Endodermal cell (in vitro differentiated cells): Measurements from ENCODE around the gene VEGFA. TPM values are rescaled to one million over a fixed set of nuclear protein-coding genes. Genes with fewer than 3 reads are reported as not detected.
A peak's percentile ranks its signal among the peaks of the same experiment; 100 is the strongest.

Experiments
- DNase-seq: peaks from one replicate; pipeline ENCODE4 v3.0.0-alpha.2; 2017
- H3K27ac ChIP-seq: 2 replicates; pipeline ENCODE4 v1.5.1; 2013; ENCODE audit warnings: mild to moderate bottlenecking, low read depth, low read length, moderate library complexity
- H3K27me3 ChIP-seq: 2 replicates; pipeline ENCODE4 v1.6.1; 2013; ENCODE audit warnings: mild to moderate bottlenecking, low read length, moderate library complexity; ENCODE audit not compliant: insufficient read depth, control insufficient read depth, poor library complexity, severe bottlenecking
- H3K36me3 ChIP-seq: 2 replicates; pipeline ENCODE4 v1.7.0; 2013; ENCODE audit warnings: mild to moderate bottlenecking, low read length, moderate library complexity; ENCODE audit not compliant: control insufficient read depth, insufficient read depth
- H3K4me1 ChIP-seq: one replicate; pipeline ENCODE4 v1.7.0; 2013; ENCODE audit warnings: low read length; ENCODE audit not compliant: control insufficient read depth, insufficient read depth
- H3K4me3 ChIP-seq: 2 replicates; pipeline ENCODE4 v1.5.1; 2013; ENCODE audit warnings: mild to moderate bottlenecking, low read length, moderate library complexity
- H3K9ac ChIP-seq: 2 replicates; pipeline ENCODE4 v1.6.1; 2013; ENCODE audit warnings: mild to moderate bottlenecking, low read length, moderate library complexity; ENCODE audit not compliant: poor library complexity, severe bottlenecking; ENCODE audit errors: extremely low read depth
- H3K9me3 ChIP-seq: 2 replicates; pipeline ENCODE4 v1.6.1; 2013; ENCODE audit warnings: mild to moderate bottlenecking, low read length, moderate library complexity; ENCODE audit not compliant: control insufficient read depth
- H3K27ac Mint-ChIP-seq: 2 replicates; pipeline ENCODE4 v1.8.0; 2020; ENCODE audit warnings: mixed read lengths
- H3K27me3 Mint-ChIP-seq: 2 replicates; pipeline ENCODE4 v1.8.0; 2021; ENCODE audit warnings: mild to moderate bottlenecking, mixed read lengths; ENCODE audit not compliant: insufficient read depth
- H3K36me3 Mint-ChIP-seq: 2 replicates; pipeline ENCODE4 v1.8.0; 2020; ENCODE audit warnings: low read depth, mixed read lengths
- H3K4me1 Mint-ChIP-seq: 2 replicates; pipeline ENCODE4 v1.8.0; 2020; ENCODE audit warnings: mixed read lengths
- H3K4me3 Mint-ChIP-seq: 2 replicates; pipeline ENCODE4 v1.8.0; 2020; ENCODE audit warnings: mild to moderate bottlenecking, moderate library complexity, mixed read lengths
- H3K9me3 Mint-ChIP-seq: 2 replicates; pipeline ENCODE4 v1.8.0; 2020; ENCODE audit warnings: mild to moderate bottlenecking, mixed read lengths
- WGBS, 2 experiments: methylation state at CpG; one replicate each; pipeline versions ENCODE4 v1.1.5 to v1.1.7; 2013; ENCODE audit warnings: missing lambda C conversion rate in 2 of 2, mixed read lengths in 1 of 2; ENCODE audit not compliant: insufficient coverage in 1 of 2, insufficient read length in 1 of 2; 5-methylcytosine and 5-hydroxymethylcytosine counted together
- total RNA-seq, 2 donors: library from RNA; stranded (reverse); fragmentation: NEBNext Ultra II Directional in 1 of 2; extraction: Animal tissue kit (Norgen Biotek cat#: 25700) in 1 of 2; gene quantifications; 2 replicates in 1 of 2; 3 replicates in 1 of 2; pipeline ENCODE4 v1.2.1, GENCODE V29; 2021
- TF ChIP-seq, protein P1 (sequence below): fragments of 200-600 bp; sonication (generic); conservative IDR thresholded peaks from 2 replicates; pipeline ENCODE4 v1.5.0; 2021; ENCODE audit warnings: antibody characterized with exemption, mild to moderate bottlenecking

The VEGFA gene
- total RNA-seq, 2 donors from 2014 or later: 163 to 254 TPM

DNA sequence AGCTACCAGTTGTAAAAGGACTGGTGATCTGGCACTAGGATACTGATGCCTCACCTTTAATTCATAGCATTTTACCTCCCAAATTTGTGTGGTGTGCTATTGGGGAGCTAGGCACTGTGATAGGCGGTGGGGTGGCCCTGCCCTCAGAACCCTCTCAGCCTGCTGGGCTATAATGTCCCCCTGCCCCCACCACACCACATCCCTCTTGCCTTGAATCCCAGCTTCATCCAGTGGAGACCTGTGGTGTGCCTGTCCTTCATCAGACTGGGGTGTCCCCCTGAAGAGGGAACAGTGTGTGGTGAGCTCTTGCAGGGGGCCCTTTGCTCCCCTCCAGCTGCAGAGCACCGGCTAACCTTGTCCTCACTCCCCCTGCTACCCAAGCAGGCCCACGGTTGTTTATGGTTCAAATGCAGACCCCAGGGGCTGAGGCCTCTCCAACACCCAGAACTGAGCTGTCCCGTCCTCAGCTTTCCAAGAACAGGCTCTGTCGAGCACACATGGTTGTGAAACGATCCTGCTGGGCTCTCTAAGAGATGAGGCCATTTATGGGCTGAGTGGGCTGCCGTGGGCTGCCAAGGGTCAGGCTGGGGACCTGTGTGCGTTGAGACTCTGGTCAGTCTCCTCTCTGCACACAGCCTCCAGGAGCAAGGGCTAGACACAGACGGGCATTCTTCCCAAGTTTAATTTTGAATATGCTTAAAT is 26.9 kb upstream of the VEGFA start:
- Histone ChIP-seq H3K36me3 (no peaks in the 10 kb centered on the region), H3K9me3 (no peaks in the 10 kb centered on the region), H3K4me1 (peaks cover 24% of the 10 kb centered on the region), H3K27ac (no peak overlapping the region), H3K4me3 (no peak overlapping the region), H3K9ac (no peak overlapping the region), H3K27me3 (no peaks in the 10 kb centered on the region)
- H3K27me3 Mint-ChIP-seq: no peaks in the 10 kb centered on the region
- no peaks in the 10 kb centered on the region for H3K9me3 Mint-ChIP-seq
- H3K4me1 Mint-ChIP-seq: peaks cover 38% of the 10 kb centered on the region
- peak; percentile 39 for DNase-seq
- WGBS, 2 experiments: 86 to 89% methylated on average over 8 of the region's 9 CpGs
- H3K27ac Mint-ChIP-seq: no peak overlapping the region
- TF ChIP-seq, protein P1, sequence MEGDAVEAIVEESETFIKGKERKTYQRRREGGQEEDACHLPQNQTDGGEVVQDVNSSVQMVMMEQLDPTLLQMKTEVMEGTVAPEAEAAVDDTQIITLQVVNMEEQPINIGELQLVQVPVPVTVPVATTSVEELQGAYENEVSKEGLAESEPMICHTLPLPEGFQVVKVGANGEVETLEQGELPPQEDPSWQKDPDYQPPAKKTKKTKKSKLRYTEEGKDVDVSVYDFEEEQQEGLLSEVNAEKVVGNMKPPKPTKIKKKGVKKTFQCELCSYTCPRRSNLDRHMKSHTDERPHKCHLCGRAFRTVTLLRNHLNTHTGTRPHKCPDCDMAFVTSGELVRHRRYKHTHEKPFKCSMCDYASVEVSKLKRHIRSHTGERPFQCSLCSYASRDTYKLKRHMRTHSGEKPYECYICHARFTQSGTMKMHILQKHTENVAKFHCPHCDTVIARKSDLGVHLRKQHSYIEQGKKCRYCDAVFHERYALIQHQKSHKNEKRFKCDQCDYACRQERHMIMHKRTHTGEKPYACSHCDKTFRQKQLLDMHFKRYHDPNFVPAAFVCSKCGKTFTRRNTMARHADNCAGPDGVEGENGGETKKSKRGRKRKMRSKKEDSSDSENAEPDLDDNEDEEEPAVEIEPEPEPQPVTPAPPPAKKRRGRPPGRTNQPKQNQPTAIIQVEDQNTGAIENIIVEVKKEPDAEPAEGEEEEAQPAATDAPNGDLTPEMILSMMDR: no peak
- H3K36me3 Mint-ChIP-seq: no peaks in the 10 kb centered on the region
- no peak overlapping the region for H3K4me3 Mint-ChIP-seq

- peak; percentile 30 for DNase-seq
- 90 to 95% methylated on average over 5 of the region's 5 CpGs for WGBS, 2 experiments
- no peak overlapping the region for H3K4me3 Mint-ChIP-seq
- Histone ChIP-seq H3K4me1 (peaks cover 24% of the 10 kb centered on the region), H3K36me3 (no peaks in the 10 kb centered on the region), H3K4me3 (no peak overlapping the region), H3K9ac (no peak overlapping the region), H3K27me3 (no peaks in the 10 kb centered on the region), H3K9me3 (no peaks in the 10 kb centered on the region), H3K27ac (no peak overlapping the region)
- no peaks in the 10 kb centered on the region for H3K27me3 Mint-ChIP-seq
- H3K4me1 Mint-ChIP-seq: peaks cover 38% of the 10 kb centered on the region
- no peaks in the 10 kb centered on the region for H3K36me3 Mint-ChIP-seq
- TF ChIP-seq, protein P1: no peak
- H3K9me3 Mint-ChIP-seq: no peaks in the 10 kb centered on the region
- peak overlapping the region; percentile 41 for H3K27ac Mint-ChIP-seq
Observed at GRCh38 chr6:43743682-43744381, 26.2 kb upstream of the VEGFA start.

DNA sequence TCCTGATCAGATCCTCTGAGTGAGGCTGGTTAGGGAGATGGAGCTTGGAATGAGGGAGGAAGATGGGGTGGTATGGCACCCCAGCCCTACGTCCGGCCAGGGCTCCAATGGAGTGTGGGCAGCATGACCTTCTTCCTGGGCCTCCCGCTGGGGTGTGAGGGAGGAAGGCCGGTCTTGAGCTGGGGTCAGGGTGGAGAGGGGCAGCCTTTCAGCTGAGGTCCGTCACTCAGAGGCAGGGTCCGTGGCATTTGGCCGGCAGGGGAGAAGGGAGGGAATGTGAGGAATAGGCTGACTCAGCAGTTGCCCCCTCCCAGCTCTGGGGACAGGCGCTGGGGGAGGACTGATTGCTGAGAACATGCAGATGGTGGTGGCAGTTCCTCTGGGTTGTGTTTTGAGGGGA is 25.5 kb upstream of the VEGFA start:
- Histone ChIP-seq H3K4me3 (no peak overlapping the region), H3K9ac (no peak overlapping the region), H3K36me3 (no peaks in the 10 kb centered on the region), H3K27me3 (no peaks in the 10 kb centered on the region), H3K27ac (no peak overlapping the region), H3K4me1 (peaks cover 21% of the 10 kb centered on the region), H3K9me3 (no peaks in the 10 kb centered on the region)
- Mint-ChIP-seq H3K4me1 (peaks cover 36% of the 10 kb centered on the region), H3K9me3 (no peaks in the 10 kb centered on the region), H3K4me3 (no peak overlapping the region), H3K36me3 (no peaks in the 10 kb centered on the region), H3K27ac (peak overlapping the region; percentile 31), H3K27me3 (no peaks in the 10 kb centered on the region)
- peak; percentile 46 for DNase-seq
- TF ChIP-seq, protein P1: no peak
- WGBS, 2 experiments: 28 to 81% methylated on average over 2 to 8 of the region's 8 CpGs
